ENCODE measurements around the gene ST8SIA5.

GRCh38 chr18:46639386-46639785 lies 117.5 kb downstream of the ST8SIA5 start:
- TF ChIP-seq POLR2A (IDR thresholded peaks at IDR 0.05) = no peak
- TF ChIP-seq CTCF (IDR thresholded peaks at IDR 0.05) = no peak
